Hippocampal formation (tissue), 2 donors: ENCODE results near the gene ALCAM.
"Not testable (repeated sequence)": the region's sequence is repeated elsewhere in the genome, so short reads cannot be mapped to it uniquely, and the experiment has no call there.

Experiments used
- DNase-seq, 2 donors: peaks; one replicate each; lab custom pipeline; 2025; lab: John Stamatoyannopoulos, UW

ALCAM gene

GRCh38 chr3:105388176-105388575, 21.5 kb downstream of the ALCAM start:
- DNase-seq = no peak

GRCh38 chr3:105389759-105390158, 23.1 kb downstream of the ALCAM start:
- DNase-seq = not testable (repeated sequence)

GRCh38 chr3:105392598-105392997, 25.9 kb downstream of the ALCAM start:
- not testable (repeated sequence) for DNase-seq

- DNase-seq = no peak
Observed at GRCh38 chr3:105394177-105394576, 27.5 kb downstream of the ALCAM start.

- DNase-seq = peak in 1 of 2 donors; percentile 14
Observed at GRCh38 chr3:105397974-105398373, 31.3 kb downstream of the ALCAM start.

GRCh38 chr3:105398437-105398836, 31.7 kb downstream of the ALCAM start:
- DNase-seq = no peak

- no peak for DNase-seq
Observed at GRCh38 chr3:105399062-105399461, 32.4 kb downstream of the ALCAM start.

GRCh38 chr3:105399611-105400010, 32.9 kb downstream of the ALCAM start:
- peak; percentile 17 to 79 for DNase-seq

- DNase-seq = no peak
Observed at GRCh38 chr3:105401254-105401653, 34.5 kb downstream of the ALCAM start.

- DNase-seq = no peak
Observed at GRCh38 chr3:105401691-105402149, 35.0 kb downstream of the ALCAM start.

- no peak for DNase-seq
Observed at GRCh38 chr3:105402287-105402801, 35.6 kb downstream of the ALCAM start.

GRCh38 chr3:105403034-105403433, 36.3 kb downstream of the ALCAM start:
- not testable (repeated sequence) for DNase-seq

- no peak for DNase-seq
Observed at GRCh38 chr3:105406268-105406667, 39.6 kb downstream of the ALCAM start.

- no peak for DNase-seq
Observed at GRCh38 chr3:105409364-105409763, 42.7 kb downstream of the ALCAM start.

- DNase-seq = no peak
Observed at GRCh38 chr3:105413343-105413887, 46.7 kb downstream of the ALCAM start.

- DNase-seq = no peak
Observed at GRCh38 chr3:105414841-105415240, 48.1 kb downstream of the ALCAM start.

- no peak for DNase-seq
Observed at GRCh38 chr3:105415951-105416350, 49.2 kb downstream of the ALCAM start.

- DNase-seq = no peak
Observed at GRCh38 chr3:105417525-105418289, 51.0 kb downstream of the ALCAM start.

GRCh38 chr3:105422645-105423044, 55.9 kb downstream of the ALCAM start:
- DNase-seq = no peak

GRCh38 chr3:105423397-105423796, 56.7 kb downstream of the ALCAM start:
- DNase-seq = no peak

GRCh38 chr3:105424412-105425152, 57.9 kb downstream of the ALCAM start:
- DNase-seq = no peak

GRCh38 chr3:105425153-105425502, 58.4 kb downstream of the ALCAM start:
- no peak for DNase-seq

- no peak for DNase-seq
Observed at GRCh38 chr3:105427332-105427731, 60.6 kb downstream of the ALCAM start.
